ENCODE measurements around the gene FUOM.
A peak's percentile ranks its signal among the peaks of the same experiment; 100 is the strongest.

FUOM gene, protein sequence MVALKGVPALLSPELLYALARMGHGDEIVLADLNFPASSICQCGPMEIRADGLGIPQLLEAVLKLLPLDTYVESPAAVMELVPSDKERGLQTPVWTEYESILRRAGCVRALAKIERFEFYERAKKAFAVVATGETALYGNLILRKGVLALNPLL

DNA sequence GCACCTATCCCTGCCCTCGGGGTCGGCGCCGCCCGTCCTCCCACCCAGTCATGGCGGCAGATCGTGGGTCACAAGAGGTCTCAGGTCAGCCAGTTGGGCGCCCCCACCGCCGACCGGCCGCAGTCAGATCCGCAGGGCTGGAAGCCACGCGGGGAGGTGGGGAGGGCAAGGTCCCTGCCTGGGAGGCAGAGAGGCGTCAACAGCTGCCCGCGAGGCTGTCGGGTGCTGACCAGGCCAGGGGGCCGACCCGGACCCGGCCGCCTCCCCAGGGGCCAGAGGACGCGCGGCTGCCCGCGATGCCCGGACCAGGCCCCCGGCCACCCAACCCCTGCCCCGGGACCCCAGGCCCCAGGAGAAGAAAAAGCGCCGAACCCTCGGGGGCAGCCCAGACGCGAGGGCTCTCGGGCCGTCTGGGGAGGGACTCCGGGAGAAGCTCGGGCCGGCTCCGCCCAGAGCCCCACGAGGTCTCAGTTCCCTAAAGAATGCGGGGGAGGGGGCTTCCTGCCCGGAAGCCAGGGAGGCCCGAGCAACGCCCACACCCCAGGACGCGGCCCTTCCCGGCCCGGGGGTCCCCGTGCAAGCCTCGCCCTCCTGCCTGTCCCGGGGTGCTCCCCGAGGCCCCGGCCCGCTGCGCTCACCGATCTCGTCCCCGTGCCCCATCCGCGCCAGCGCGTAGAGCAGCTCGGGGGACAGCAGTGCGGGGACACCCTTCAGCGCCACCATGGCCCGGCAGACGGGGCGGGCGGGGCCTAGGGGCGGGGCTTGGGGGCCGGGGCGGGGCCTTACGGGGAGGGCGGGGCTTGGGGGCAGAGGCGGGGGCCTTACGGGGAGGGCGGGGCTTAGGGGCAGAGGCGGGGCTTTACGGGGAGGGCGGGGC, at the start of gene FUOM:
FUOM (minus strand) TSS at position 735 of the 877 bp plus-strand sequence; CDS start at position 723, 12 bp downstream.
- peak; percentile 86 for DNase-seq (ENCODE audit: extremely low read depth, insufficient read length)
- TF ChIP-seq, protein P1, sequence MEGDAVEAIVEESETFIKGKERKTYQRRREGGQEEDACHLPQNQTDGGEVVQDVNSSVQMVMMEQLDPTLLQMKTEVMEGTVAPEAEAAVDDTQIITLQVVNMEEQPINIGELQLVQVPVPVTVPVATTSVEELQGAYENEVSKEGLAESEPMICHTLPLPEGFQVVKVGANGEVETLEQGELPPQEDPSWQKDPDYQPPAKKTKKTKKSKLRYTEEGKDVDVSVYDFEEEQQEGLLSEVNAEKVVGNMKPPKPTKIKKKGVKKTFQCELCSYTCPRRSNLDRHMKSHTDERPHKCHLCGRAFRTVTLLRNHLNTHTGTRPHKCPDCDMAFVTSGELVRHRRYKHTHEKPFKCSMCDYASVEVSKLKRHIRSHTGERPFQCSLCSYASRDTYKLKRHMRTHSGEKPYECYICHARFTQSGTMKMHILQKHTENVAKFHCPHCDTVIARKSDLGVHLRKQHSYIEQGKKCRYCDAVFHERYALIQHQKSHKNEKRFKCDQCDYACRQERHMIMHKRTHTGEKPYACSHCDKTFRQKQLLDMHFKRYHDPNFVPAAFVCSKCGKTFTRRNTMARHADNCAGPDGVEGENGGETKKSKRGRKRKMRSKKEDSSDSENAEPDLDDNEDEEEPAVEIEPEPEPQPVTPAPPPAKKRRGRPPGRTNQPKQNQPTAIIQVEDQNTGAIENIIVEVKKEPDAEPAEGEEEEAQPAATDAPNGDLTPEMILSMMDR (IDR thresholded peaks at IDR 0.05; ENCODE audit: insufficient read depth, low read length, poor library complexity, severe bottlenecking) = no peak
- Histone ChIP-seq H3K36me3 (ENCODE audit: control insufficient read depth, insufficient read depth, low read length) (peaks cover 3% of the 10 kb centered on the region), H3K4me3 (replicated peaks; ENCODE audit: low read depth, low read length) (peak within 1 kb of the TSS; percentile 65), H3K27me3 (replicated peaks; ENCODE audit: control insufficient read depth, insufficient read depth, low read length) (no peaks in the 10 kb centered on the region)

DNA sequence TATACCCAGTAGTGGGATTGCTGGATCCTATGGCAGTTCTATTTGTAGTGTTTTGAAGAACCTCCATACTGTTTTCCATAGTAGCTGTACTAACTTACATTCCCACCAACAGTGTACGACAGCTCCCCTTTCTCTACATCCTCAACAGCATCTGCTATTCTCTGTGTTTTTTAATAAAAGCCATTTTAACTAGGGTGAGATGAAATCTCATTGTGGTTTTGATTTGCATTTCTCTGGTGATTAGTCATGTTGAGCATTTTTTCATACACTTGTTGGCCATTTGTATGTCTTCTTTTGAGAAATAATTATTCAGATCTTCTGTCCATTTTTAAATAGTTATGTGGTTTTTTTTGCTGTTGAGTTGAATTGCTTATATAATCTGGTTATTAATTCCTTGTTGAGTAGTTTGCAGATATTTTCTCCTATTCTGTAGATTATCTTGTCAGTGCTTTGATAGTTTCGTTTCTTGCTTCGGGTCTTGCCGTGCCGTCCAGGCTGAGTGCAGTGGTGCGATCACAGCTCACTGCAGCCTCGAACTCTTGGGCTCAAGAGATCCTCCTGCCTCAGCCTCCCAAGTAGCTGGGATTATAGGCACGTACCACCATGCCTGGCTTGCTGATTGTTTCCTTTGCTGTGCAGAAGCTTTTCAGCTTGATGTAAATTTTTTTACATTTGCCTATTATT, 48.2 kb upstream of the FUOM start:
- H3K36me3 ChIP-seq (ENCODE audit: control insufficient read depth, insufficient read depth, low read length) = peaks cover 14% of the 10 kb centered on the region
- TF ChIP-seq, protein P1 (IDR thresholded peaks at IDR 0.05; ENCODE audit: insufficient read depth, low read length, poor library complexity, severe bottlenecking) = no peak
- H3K27me3 ChIP-seq (replicated peaks; ENCODE audit: control insufficient read depth, insufficient read depth, low read length) = no peaks in the 10 kb centered on the region
- DNase-seq (ENCODE audit: extremely low read depth, insufficient read length) = no peak
- no peak overlapping the region for H3K4me3 ChIP-seq (replicated peaks; ENCODE audit: low read depth, low read length)

DNA sequence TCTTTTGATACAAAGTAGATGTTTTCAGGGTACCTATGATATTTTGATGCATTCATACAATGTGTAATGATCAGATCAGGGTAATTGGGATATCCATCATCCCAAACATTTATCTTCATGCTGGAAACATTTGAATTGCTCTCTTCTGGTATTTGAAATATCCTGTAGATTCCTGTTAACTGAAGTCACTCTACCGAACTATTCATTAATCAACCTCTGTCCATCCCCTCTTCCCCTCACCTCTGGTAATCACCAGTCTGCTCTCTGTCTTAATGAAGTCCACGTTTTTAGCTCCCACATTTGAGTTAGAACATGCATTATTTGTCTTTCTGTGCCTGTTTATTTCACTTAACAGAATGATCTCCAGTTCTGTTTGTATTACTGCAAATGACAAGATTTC, 47.5 kb upstream of the FUOM start:
- peaks cover 14% of the 10 kb centered on the region for H3K36me3 ChIP-seq (ENCODE audit: control insufficient read depth, insufficient read depth, low read length)
- TF ChIP-seq, protein P1 (IDR thresholded peaks at IDR 0.05; ENCODE audit: insufficient read depth, low read length, poor library complexity, severe bottlenecking) = no peak

DNA sequence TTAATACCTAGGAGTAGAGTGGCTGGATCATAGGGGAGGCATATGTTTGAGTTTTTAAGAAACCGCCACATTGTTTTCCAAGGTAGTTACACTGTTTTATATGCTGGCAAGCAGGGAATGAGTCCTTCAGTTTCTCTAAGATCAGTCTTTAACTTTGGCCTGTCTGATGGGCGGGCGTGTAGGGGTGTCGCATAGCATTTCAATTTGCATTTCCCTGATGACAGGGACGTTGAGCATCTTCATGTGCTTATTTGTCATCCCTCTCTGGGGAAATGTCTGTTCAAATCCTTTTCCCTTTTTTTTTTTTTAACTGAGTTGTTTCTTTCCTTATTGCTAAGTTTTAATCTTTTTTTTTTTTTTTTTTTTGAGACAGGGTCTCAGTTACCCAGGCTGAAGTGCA, 46.0 kb upstream of the FUOM start:
- DNase-seq (ENCODE audit: extremely low read depth, insufficient read length) = no peak
- Histone ChIP-seq H3K4me3 (replicated peaks; ENCODE audit: low read depth, low read length) (no peak overlapping the region), H3K27me3 (replicated peaks; ENCODE audit: control insufficient read depth, insufficient read depth, low read length) (no peaks in the 10 kb centered on the region), H3K36me3 (ENCODE audit: control insufficient read depth, insufficient read depth, low read length) (peaks cover 18% of the 10 kb centered on the region)
- TF ChIP-seq, protein P1 (IDR thresholded peaks at IDR 0.05; ENCODE audit: insufficient read depth, low read length, poor library complexity, severe bottlenecking) = no peak

More for the DNA sequence above, 47.5 kb upstream of the FUOM start:
- Histone ChIP-seq H3K27me3 (replicated peaks; ENCODE audit: control insufficient read depth, insufficient read depth, low read length) (no peaks in the 10 kb centered on the region), H3K4me3 (replicated peaks; ENCODE audit: low read depth, low read length) (no peak overlapping the region)
- no peak for DNase-seq (ENCODE audit: extremely low read depth, insufficient read length)

DNA sequence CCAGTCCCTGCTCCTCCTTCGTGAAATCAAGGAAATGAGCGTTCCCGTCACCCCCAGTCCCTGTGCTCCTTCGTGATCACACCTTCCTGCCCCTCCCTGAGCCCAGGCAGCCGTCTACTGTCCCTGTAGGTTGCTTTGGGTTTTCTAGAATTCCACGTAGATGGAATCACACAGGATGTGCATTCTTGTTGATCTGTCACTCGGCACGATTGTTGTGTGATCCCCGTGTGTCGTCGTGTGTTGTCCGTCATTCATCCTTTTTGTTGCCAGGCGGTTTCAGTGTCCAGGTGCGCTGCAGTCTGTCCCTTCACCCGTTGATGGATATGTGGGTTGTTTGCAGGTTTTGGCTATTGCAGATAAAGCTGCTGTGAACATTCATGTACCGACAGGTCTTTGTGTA, 45.5 kb upstream of the FUOM start:
- H3K4me3 ChIP-seq (replicated peaks; ENCODE audit: low read depth, low read length) = no peak overlapping the region
- TF ChIP-seq, protein P1 (IDR thresholded peaks at IDR 0.05; ENCODE audit: insufficient read depth, low read length, poor library complexity, severe bottlenecking) = no peak
- H3K36me3 ChIP-seq (ENCODE audit: control insufficient read depth, insufficient read depth, low read length) = peaks cover 18% of the 10 kb centered on the region
- DNase-seq (ENCODE audit: extremely low read depth, insufficient read length) = no peak
- H3K27me3 ChIP-seq (replicated peaks; ENCODE audit: control insufficient read depth, insufficient read depth, low read length) = no peaks in the 10 kb centered on the region

Data from GM06990 (cell line).